HS-5 (cell line): ENCODE results near the gene IL12RB2.
"Not testable (repeated sequence)": the region's sequence is repeated elsewhere in the genome, so short reads cannot be mapped to it uniquely, and the experiment has no call there.

Experiments used
- DNase-seq: peaks from one replicate; pipeline ENCODE4 v3.0.0-alpha.2; 2012; ENCODE audit warnings: low read depth

IL12RB2 gene

DNA sequence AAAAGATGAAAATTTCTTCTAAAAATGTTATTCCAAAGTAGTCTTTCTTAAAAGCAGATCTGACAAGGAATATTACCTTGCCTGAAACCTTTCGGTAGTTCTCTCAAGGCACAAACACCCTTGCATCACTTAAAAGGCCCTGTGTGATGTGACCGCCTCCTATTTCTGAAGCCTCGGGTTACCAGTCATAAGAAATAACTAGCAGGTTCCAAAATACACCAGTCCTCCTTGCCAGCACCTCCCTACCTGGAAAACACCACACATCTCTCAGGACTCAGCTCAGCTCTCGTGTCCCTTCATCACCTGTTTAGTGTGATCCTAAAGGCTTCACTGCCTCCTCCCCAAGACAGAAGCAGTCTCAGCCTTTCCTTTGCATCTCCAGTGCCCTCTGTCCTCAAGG is 86.9 kb downstream of the IL12RB2 start:
- no peak for DNase-seq

DNA sequence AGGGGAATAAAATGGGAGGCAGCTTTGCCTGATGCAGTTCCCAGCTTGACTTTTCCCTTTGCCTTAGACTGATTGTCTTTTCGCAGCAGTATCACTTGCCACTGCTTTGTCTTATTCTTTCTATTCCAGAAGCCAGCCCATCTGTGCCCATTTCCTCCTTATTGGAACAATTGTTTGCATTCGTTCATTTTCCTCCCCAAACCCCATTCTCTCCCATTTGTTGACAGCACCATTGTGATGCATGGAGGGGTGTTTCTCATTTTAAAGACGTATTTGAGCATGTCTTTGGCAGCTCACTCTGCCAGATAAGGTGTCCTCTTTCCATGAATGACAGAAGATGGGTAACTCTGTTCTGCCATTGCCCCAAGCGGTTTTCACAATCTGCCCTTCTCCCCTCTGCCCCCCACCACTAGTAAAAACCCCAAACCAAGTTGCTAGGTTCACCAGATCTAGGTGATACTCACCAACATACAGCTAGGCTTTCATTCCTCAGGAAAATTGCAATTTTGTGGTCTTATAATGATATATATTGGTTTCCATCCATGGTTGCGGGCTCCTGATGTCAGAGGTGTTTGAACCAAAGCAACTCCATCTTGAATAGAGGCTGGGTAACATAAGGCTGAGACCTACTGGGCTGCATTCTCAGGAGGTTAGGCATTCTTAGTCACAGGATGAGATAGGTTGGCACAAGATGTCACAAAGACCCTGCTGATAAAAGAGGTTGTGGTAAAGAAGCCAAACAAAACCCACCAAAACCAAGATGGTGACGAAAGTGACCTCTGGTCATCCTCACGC is 91.7 kb downstream of the IL12RB2 start:
- no peak for DNase-seq

DNA sequence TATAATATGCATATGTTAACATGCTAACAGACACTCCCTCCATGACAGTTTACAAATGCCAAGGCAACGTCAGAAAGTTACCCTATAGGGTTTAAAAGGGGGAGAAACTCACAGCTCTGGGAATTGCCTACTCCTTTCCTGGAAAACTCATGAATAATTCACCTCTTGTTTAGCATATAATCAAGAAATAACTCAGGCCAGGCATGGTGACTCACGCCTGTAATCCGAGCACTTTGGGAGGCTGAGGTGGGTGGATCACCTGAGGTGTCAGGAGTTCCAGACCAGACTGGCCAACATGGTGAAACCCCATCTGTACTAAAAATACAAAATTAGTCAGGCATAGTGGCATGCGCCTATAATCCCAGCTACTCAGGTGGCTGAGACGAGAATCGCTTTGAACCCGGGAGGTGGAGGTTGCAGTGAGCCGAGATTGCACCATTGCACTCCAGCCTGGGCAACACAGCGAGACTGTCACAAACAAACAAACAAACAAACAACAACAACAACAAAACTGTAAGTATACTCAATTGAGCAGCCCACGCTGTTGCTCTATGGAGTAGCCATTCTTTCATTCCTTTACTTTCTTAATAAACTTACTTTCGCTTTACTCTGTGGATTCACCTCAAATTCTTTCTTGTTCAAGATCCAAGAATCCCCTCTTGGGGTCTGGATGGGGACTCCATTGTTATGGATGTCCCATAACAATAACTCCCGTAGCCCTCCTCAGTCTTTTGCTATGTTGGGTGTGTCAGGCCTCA is 92.5 kb downstream of the IL12RB2 start:
- DNase-seq: not testable (repeated sequence)

DNA sequence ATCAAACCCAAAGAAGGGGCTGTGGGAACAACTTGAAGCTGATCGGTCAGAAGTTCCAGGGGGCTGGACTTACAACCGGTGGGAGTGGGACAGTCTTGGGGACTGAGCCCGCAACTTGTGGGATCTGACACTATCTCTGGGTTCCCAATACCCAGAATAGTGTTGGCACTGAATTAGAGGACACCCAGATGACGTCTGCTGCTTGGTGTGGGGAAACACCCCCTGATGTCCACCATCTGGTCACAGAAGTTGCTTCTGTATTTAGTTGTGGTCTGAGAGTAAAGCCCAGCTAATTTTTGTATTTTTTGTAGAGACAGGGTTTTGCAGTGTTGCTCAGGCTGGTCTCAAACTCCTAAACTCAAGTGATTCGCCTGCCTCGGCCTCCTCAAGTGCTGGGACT is 93.8 kb downstream of the IL12RB2 start:
- DNase-seq: no peak

DNA sequence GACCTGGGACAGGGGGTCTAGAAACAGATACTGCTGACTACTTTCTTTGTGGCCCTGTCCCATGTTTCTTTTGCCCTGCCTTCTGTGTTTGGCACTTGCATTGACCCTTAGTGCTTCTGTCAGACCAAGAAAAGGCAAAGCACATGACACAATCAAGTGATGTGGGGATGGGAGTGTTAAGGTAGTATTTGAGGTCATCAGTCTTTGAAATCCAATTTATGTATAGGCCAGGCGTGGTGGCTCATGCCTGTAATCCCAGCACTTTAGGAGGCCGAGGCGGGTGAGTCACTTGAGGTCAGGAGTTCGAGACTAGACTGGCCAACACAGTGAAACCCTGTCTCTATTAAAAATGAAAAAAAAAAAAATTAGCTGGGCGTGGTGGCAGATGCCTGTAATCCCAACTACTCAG is 96.5 kb downstream of the IL12RB2 start:
- no peak for DNase-seq

DNA sequence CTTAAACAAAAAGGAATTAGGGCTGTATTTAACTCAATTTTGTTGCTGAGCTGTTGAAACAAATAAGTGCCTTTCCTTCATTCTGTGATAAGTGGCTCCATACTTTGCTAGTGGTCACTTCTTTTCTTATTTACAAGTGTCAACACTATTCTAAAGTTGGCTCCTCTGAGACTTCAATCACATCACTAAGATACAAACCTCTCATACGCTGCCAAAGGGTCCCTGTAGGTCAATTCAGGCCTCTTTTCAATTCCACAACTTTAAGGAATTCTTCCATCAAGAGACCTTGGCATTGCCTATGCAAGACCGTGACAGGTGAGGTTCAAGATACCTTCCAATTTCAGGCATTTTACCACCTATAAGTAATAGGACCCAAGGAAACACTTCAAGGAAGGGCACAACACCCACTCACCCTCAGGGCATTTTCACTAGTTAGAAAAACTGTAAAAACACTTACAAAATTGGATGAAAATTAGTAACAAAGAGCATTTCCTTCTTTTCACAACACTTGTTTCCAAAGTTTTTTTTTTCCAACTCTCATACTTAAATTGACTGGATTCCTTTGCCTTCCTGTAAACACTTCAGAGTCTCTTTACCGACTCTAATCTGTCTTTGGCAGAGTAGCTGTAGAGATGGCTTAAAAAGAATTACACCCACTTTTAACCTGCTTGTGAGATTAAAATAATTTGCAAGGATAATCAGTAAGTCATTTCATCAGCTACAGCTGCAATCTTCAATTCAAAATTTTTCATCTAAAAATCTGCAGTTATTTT is 98.0 kb downstream of the IL12RB2 start:
- no peak for DNase-seq

DNA sequence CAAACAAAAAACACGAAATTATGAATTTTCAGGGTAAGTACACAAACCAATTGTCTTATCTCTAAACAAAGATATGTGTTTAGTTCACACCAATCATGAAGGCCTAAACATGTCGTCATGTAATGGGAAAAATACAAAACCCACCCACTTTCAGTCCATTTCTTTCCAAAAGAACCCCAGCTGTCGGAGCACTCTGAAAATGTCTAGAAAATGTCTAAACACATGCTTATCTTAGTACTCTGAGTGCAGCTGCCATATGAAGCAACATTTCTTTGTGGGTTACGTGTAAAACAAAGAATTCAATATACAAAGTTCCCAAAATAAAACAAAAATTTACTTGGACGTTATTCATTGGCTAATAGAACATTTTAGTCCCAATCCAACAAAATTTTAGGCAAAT is 99.8 kb downstream of the IL12RB2 start:
- no peak for DNase-seq

DNA sequence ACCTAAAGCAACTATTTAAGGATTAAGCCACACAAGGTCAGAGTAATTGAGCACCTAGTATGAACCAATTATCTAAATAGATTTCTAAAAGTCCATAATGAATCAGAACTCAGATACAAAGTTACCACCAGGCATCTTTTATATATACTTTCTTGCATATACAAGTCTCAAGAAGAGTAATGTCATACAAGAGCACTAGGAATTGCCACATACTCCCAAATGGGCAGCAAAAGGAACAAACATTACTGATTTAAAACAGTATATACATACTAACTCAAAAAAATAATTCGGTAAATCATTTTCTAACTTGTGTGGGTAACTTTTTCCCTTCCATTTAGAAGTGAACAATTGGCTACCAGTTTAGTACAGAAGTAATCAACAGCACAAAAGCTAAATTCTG is 100.5 kb downstream of the IL12RB2 start:
- DNase-seq: no peak

DNA sequence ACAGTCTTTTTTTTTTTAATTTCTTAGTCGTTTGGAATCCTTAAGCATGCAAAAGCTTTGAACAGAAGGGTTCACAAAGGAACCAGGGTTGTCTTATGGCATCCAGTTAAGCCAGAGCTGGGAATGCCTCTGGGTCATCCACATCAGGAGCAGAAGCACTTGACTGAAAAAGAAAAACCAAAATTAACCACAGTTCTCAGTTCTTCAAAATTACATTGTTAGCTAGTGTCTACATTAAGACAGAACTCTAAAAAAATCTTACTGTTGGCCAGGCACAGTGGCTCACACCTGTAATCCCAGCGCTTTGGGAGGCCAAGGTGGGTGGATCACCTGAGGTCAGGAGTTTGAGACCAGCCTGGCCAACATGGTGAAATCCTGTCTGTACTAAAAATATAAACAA is 105.4 kb downstream of the IL12RB2 start:
- not testable (repeated sequence) for DNase-seq

DNA sequence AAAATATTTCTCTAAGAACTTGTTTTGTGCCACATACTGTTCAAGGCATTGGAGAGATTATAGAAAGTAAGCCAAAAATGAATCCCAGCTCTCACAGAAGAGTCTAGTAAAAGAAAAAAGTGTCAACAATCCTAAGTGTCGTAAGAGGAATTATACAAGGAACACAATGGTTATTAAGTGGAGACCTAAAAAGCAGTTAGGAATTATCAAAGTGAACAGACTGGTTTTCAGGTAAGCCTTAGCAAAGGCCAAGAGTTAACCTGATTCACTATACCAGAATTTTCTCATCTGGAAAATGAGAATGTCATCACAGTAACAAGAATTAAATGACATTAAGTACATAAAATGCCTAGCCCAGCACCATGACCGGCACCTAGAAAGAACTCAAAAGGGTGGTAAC is 106.9 kb downstream of the IL12RB2 start:
- DNase-seq: no peak

DNA sequence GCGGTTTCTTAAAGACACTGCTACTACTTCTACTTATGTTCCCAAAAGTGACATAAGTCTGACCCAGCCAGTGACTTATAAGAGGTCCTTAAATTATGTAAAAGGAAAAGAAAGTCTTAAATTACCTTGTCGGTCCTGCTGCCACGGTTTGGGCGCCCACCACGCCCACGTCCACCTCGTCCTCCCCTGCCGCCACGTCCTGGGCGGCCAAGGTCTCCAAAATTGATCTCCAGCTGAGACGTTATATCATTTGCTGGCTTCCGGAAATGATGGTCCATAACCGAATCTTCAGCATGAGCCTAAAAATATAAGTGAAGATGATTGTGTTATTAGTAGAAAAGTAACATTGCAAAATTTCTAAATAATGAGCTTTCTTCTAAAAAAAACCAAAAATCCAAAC is 107.4 kb downstream of the IL12RB2 start:
- DNase-seq: no peak

DNA sequence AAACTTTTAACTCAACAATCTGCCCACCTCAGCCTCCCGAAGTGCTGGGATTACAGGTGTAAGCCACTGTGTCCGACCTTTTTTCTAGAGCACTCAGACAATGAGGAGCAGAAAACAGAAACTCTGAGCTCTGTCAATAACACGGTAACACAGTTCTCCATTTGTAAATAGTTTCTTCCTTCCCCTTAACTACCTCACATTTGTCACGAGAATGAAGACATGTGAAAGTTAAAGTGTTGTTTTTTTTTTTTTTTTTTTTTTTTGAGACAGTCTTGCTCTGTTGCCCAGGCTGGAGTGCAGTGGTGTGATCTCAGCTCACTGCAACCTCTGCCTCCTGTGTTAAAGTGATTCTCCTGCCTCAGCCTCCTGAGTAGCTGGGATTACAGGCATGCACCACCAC is 110.1 kb downstream of the IL12RB2 start:
- not testable (repeated sequence) for DNase-seq

DNA sequence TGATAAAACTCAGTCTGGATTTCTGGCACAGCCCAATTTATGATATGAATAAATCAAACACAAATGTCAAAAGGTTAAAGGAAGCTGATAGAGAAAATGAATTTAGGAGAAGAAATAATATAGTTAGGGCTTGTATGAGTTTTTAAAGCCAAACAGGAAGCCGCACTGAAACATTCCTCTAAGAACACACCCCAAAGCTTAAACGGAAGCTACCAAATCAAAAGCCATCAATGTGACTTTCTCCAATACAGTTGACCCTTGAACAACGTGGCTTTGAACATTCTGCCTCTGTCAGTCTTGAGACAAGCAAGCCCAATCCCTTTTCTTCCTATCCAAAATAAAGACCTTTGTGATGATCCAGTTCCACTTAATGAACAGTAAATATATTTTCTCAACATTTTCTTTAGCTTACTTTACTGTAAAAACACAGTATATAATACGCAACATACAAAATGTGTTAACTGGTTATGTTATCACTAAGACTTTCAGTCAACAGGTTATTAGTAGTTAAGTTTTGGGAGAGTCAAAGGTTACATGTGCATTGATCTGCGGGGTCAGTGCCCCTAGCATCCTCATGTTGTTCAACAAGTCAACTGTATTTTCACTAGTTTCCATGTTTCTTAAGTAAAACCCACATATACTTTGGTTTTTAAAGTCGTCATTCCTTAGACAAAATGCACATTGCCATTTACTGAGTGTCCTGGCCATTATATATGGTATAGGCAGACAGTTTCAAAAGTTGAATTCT is 111.3 kb downstream of the IL12RB2 start:
- no peak for DNase-seq

DNA sequence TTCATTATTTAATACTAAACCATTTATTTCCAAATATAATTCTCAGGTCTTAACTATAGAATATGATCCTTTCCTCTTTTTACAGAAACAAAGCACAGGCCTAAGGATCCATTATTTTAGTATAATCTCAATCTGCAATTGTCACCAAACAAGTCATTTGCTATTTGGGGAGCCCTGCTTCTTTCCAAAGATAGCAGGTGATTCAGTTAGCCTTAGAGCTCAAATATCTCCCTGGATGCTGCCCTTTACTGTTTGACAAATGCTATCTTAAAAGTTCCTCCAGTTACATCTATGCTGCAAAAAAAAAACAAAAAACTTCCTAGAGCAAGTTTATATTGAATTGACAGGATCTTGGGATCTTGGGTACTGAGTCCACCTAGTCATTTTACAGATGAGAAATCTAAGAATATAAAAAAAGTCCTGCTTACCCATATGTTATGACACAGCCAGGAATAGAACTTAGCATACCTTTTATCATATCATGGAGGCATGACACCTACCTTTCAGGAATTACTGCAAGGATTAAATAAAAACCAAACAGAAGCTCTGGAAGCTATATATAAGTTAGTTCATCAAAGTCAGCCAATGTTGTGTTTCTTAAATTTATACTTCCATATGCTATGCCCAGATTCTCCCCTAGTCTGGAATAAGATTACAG is 113.3 kb downstream of the IL12RB2 start:
- DNase-seq: no peak

DNA sequence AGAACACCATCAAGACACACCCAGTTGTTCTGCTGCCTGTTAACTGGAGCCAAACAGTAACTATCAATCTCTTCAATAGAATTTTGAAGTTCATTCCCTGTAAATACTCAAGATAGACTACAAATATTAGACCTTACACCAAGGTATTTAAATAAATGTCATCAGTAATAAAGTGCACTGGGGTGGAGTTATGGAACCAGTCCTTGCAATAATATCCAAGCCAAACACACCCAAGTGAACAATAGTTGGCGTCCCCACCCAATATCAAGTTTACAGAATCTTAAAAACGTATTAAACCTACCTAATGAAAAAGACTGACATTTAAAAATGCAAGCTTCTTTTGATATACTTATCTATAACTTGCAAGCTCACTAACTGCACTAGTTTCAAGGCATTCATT is 119.8 kb downstream of the IL12RB2 start:
- no peak for DNase-seq

DNA sequence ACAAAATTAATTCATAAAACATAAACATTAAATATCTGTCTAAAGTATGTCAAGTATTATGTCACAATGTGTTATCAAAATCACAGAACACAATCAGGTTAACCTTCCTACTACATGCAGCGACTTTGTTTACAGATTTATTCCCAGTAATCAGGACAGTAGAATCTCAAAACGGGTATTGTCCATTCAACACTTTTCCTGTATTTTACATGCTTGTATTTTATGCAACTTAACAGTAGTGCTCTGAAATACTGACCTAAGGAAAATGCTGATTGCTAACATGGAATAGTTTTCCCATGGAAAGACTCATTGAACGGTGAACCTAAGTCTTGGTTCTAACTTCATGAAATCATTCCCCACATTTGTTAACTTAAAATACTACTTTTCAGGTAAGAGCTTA is 120.3 kb downstream of the IL12RB2 start:
- DNase-seq: no peak

DNA sequence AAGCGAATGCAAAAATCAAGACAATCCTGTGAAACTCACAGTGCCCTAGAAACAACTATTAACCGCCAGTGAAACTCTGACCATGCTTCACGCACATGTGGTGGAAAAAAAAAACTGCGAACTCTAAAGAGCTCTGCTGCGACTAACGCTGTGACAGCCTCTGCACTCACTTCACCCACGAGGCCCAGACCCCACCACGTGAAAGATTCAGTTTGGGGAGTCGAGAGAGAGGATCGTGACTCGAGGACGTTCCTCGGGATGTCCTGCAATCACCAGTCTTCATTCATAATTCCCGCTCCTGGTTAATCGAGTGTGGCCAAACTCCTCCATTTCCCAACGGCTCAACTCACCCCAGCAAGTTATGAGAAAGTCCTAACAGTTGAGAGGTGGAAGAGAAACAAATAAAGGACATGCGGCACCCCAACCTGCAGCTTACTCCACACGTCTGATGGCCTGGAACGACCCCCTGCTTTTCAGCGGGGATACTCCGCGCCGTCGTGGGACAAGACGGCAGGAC is 121.4 kb downstream of the IL12RB2 start:
- no peak for DNase-seq

DNA sequence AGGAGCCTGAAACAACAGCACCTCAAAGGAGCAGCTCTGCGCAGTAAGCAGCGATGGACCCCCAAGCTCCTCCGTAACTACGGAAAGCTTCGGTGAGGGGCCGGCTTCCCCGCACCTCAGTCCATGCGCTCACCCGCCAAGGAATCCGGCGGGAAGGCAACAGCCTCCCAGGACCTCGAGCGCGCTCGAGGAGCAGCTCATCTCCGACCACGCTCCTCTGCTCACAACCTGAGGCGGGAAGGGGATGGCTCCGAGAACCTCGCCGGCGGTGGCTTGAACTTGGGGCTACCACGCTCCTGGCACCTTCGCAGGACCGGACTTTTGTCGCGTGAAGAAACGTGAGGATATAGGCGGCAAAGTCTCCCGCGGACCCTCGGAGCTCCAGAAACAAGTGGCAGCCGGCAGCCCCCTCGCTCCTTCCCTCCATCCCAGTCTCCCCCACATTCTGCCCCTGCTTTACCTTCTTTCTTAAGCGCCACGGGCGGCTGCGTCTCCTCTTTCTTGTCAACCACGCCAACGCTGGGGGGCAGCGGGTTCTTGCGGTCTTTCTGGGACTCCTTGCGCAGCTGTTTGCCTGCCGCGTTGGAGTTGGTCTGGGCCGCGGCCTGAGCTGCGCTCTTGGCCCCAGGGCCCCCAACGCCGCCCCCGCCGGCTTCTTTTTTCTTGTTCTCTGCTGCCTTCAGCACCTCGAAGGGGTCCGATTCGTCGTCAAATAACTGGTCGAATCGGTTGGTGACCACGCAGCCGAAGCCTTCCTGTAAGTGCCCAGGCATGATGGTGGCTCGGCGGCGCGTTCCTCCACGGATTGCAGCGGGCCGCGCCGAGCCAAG is 122.1 kb downstream of the IL12RB2 start:
- no peak for DNase-seq

DNA sequence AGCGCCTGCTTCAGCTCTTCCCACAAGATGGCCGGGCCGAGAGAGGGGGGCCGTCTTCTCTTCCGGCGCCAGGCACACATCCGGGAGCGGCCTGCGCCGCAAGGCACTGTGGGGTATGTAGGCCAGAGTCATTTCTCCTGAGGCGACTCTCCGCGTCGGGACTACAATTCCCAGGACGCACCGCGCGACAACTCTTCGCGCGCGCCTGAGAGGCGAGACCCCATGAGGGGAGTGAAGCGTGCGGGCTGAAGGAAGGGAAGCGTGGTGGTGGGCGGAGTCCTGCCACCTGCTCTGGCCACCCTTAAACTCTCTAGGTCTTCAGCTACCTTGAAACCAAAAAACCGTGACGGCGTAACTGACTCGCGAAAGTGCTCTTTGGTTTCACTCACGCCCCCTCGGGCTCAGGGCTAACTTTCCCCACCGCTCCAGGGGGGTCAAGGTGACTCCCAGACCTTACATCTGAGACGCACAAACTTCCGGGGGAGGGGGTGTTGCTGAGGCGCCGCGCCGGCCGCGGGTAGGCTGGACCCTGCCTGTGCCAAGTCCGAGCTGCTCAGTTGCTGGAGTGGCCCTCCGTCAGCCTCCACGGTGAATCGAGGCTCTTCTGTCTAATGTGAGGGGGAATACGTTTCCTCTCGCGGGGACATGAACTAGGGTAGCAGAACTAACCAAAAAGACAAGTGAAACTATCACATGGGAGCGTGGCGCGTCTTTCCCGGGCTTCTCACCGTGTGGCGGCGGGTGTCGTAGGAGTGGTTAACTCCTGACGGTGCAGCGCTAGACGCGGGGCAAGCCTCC is 122.9 kb downstream of the IL12RB2 start, which contains the start of gene SERBP1:
Gene SERBP1 (minus strand): TSS at position 45 of the 798 bp plus-strand sequence. CDS start 102 bp downstream, outside the sequence.
- peak; percentile 93 for DNase-seq
